ENCODE results near the gene FGF1. TPM values are rescaled to one million over a fixed set of nuclear protein-coding genes. Genes with fewer than 3 reads are reported as not detected.

FGF1 gene
- total RNA-seq, 1 donor: not detected

DNA sequence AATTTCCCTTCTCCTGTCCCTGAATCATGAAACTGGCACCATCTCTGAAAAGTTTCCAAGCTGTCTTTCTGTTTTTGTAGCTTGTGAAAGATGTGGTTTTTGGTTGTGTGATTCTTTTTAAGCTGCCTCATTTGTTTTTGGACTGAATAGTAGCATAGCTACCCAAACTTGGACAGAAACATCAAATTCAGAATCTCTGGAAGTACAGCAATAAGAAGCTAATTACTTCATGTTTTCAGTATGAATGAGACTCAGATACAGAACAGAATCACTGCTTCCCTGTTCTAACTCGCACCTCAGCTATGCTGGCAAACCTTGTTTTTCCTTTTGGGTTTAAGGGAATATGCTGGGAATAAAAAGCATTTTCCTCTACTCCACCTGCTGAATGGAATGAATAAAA, 101.0 kb downstream of the FGF1 start:
- no peaks in the 10 kb centered on the region for H3K9me3 ChIP-seq (ENCODE audit: low read depth, low read length)
- peaks cover 8% of the 10 kb centered on the region for H3K27me3 ChIP-seq (ENCODE audit: insufficient read depth, low read length)
- H3K4me3 ChIP-seq (ENCODE audit: low read length): no peak overlapping the region
- H3K4me1 ChIP-seq (ENCODE audit: insufficient read depth, low read length): peaks cover 18% of the 10 kb centered on the region

DNA sequence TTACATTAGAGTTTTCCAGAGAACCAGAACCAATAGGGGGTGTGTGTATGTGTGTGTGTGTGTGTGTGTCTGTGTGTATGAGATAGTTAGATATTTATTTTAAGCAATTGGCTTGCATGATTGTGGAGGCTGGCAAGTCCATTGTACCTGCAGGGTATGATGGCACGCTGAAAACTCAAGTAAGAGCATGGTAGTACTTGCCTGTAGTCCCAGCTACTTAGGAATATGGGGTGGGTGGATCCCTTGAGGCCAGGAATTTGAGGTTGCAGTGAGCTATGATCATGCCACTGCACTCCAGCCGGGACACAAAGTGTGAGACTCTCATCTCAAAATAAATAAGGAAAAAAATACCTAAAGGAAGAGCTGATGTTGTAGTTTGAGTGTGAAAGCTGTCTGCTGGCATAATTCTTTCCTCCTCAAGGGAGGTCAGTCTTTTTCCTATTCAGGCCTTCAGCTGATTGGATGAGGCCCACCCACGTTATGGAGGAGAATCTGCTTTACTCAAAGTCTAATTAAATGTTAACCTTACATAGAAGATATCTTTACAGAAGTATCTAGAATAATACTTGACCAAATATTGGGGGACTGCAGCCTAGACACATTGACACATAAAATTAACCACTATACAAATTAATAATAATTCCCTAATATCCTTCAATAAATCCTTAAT, 107.6 kb downstream of the FGF1 start:
- Histone ChIP-seq H3K27me3 (ENCODE audit: insufficient read depth, low read length) (no peaks in the 10 kb centered on the region), H3K4me3 (ENCODE audit: low read length) (no peak overlapping the region), H3K4me1 (ENCODE audit: insufficient read depth, low read length) (peaks cover 19% of the 10 kb centered on the region), H3K9me3 (ENCODE audit: low read depth, low read length) (no peaks in the 10 kb centered on the region)

DNA sequence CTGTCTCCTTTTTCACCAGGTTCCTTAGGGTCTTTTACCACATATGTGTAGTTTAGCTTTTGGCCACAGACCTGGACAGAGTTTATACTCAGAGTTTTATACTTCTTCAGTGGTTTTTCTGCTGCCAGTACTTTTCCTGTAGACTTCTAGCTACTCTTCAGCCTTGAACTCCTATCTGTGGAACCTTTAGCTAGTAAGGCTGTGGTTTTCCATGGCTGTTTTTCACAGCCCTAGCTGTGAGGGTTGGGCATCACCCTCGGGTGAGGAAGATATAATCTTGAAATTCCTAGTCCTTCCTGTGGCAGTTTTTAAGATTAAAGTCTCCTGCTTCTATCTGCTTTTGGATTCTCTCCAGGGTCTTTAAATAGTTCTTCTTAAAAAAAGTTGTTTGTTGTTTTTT, 109.1 kb downstream of the FGF1 start:
- Histone ChIP-seq H3K9me3 (ENCODE audit: low read depth, low read length) (no peaks in the 10 kb centered on the region), H3K4me3 (ENCODE audit: low read length) (no peak overlapping the region), H3K27me3 (ENCODE audit: insufficient read depth, low read length) (no peaks in the 10 kb centered on the region), H3K4me1 (ENCODE audit: insufficient read depth, low read length) (peaks cover 19% of the 10 kb centered on the region)

DNA sequence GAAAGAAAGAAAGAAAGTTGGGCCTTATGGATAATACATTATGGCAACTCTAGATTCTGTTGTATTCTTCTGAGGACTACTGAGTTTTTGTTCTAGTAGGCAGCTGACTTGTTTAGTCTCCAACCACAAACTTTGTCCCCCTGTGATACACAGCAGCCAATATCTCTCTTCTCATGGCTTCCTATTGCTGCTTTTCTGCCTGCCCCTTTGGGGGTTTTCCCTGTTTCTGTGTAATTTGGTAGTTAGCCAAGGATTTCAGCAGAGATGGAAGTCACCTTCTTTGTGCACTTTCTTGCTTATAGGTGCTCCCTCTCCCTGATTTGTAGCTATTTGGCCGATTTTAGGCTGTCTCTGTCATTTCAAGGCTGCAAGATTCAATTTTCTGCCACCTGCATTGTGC, 109.6 kb downstream of the FGF1 start:
- Histone ChIP-seq H3K27me3 (ENCODE audit: insufficient read depth, low read length) (no peaks in the 10 kb centered on the region), H3K4me1 (ENCODE audit: insufficient read depth, low read length) (peaks cover 15% of the 10 kb centered on the region), H3K4me3 (ENCODE audit: low read length) (no peak overlapping the region), H3K9me3 (ENCODE audit: low read depth, low read length) (no peaks in the 10 kb centered on the region)

DNA sequence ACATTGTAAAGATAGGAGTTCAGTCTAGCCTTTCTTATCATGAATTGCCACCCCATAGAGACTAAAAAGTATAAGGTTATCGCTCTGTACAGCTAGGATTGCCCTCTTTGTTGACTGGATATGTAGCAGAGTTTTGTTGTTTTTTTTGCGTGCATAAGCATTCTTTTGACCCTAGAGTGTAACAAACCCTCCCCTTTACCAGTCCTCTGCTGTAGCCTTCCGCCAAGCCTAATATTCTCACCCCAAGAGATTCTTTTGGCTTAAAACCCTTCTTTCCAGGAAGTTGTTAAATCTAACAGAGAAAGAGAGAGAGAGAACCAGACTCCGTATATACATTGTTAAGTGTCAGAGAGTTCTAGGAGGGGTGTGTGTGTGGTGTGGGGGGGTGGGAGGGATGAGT, 113.9 kb downstream of the FGF1 start:
- no peaks in the 10 kb centered on the region for H3K9me3 ChIP-seq (ENCODE audit: low read depth, low read length)
- no peaks in the 10 kb centered on the region for H3K27me3 ChIP-seq (ENCODE audit: insufficient read depth, low read length)
- no peaks in the 10 kb centered on the region for H3K4me1 ChIP-seq (ENCODE audit: insufficient read depth, low read length)
- no peak overlapping the region for H3K4me3 ChIP-seq (ENCODE audit: low read length)

DNA sequence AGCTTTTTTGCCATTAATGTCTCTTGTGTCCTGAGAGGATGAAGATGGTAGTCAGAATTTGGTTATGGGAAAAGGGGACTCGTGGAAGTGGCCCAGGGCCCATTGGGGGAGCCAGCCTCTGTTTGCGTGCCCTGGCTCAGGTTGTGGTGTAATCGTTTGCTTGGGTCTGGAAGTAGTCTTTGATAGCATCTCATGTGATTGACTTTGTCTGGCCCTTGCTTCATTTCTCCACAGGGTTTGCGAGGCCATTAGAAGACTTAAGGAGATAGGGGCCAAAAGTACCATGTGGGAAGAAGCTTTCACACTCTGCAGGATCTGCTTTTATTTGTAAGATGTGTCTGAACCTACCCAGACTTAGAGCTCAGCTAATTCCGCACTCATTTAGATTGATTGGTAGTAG, 114.5 kb downstream of the FGF1 start:
- no peaks in the 10 kb centered on the region for H3K9me3 ChIP-seq (ENCODE audit: low read depth, low read length)
- H3K4me1 ChIP-seq (ENCODE audit: insufficient read depth, low read length): no peaks in the 10 kb centered on the region
- no peak overlapping the region for H3K4me3 ChIP-seq (ENCODE audit: low read length)
- no peaks in the 10 kb centered on the region for H3K27me3 ChIP-seq (ENCODE audit: insufficient read depth, low read length)

DNA sequence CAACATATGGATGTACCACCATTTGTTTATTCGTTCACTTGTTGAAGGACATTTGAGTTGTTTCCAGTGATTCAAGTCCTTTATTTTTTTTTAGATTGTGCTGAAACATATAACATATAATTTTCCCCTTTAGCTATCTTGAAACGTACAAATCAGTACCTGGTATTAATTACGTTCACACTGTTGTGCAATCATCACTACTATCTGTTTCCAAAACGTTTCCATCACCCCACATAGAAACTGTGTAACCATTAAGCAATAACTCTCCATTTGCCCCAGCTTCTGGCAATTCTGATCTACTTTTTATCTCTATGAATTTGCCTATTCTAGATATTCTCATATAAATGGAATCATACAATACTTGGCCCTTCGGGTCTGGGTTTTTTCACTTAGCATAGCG, 116.0 kb downstream of the FGF1 start:
- H3K4me3 ChIP-seq (ENCODE audit: low read length): no peak overlapping the region

DNA sequence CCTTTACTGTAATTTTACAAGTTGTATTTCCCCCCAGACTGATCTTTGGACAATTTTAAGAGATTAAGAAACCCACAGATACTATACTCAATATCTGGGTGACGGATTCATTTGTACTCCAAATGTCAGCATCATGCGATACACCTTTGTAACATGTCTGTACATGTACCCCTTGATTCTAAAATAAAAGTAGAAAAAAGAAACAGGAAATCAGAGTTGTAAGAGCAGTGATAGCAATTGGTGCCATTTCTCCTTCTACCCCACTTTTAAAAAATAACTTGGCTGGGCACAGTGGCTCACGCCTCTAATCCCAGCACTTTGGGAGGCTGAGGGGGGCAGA, 116.9 kb downstream of the FGF1 start:
- H3K4me1 ChIP-seq (ENCODE audit: insufficient read depth, low read length): no peaks in the 10 kb centered on the region
- H3K27me3 ChIP-seq (ENCODE audit: insufficient read depth, low read length): no peaks in the 10 kb centered on the region
- H3K4me3 ChIP-seq (ENCODE audit: low read length): no peak overlapping the region
- no peaks in the 10 kb centered on the region for H3K9me3 ChIP-seq (ENCODE audit: low read depth, low read length)

More for the DNA sequence above, 116.0 kb downstream of the FGF1 start:
- no peaks in the 10 kb centered on the region for H3K27me3 ChIP-seq (ENCODE audit: insufficient read depth, low read length)
- no peaks in the 10 kb centered on the region for H3K9me3 ChIP-seq (ENCODE audit: low read depth, low read length)
- H3K4me1 ChIP-seq (ENCODE audit: insufficient read depth, low read length): no peaks in the 10 kb centered on the region

DNA sequence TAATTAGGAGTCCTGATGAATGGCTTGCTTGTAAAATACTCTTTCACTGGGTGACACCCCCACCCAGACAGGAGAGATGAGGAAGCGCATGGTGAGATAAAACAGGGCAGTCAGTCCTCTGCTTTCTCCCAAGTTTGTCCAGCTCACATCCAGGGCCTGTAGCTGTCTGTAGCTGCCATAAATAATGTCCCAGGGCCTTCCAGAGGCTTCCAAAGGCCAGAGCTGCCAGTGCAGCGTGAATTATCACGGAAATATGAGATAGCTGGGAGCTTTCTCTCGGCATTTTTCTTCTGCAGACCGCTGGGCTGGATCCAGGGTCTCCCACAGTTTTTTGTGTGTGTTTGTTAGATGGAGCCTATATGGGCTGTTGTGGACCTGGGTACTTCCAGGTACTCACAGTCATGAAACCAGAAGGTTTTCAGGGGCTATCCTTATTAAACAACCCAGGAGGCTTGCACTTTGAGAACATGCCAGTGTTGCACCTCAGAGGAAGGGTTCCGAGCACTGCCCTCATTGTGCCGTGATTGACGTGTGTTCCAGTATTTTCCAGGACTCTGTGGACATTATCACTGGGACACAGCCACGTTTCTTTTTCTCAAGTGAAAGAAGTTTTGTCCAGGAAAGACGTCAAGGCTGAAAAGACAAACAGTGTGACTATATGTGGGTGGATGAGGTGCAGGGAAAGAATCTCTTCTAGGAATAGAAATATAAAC, 117.5 kb downstream of the FGF1 start:
- Histone ChIP-seq H3K4me1 (ENCODE audit: insufficient read depth, low read length) (no peaks in the 10 kb centered on the region), H3K9me3 (ENCODE audit: low read depth, low read length) (no peaks in the 10 kb centered on the region), H3K4me3 (ENCODE audit: low read length) (no peak overlapping the region), H3K27me3 (ENCODE audit: insufficient read depth, low read length) (no peaks in the 10 kb centered on the region)

DNA sequence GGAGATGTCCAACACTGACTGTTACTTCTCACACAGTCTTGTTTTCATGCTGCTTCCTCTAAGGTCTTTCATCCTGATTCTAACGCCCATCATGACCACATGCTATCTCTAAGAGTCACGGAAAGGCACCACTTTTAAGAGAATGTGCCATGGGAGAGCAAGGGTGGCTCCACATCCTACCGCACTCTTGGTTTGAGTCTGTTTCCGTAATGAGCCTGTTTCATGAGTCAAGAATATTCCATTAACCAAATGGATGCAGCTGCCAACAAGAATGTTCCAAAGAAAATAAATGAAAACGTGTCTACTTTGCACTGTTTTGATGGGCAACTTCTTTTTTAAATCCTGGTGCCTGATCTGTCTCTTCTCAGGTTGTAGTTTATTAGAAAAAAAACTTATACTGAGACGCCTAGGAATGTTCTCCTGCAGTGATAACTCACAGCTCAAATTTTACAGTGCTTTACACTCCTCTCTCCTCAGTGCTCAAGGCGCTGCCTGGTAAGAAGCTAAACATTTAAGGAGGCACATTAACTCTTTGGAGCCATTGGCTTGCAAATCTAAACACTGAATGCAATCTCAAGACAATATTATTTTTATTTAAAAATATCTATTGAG, 124.3 kb downstream of the FGF1 start:
- H3K4me1 ChIP-seq (ENCODE audit: insufficient read depth, low read length): no peaks in the 10 kb centered on the region
- H3K27me3 ChIP-seq (ENCODE audit: insufficient read depth, low read length): no peaks in the 10 kb centered on the region
- no peaks in the 10 kb centered on the region for H3K9me3 ChIP-seq (ENCODE audit: low read depth, low read length)
- H3K4me3 ChIP-seq (ENCODE audit: low read length): no peak overlapping the region

DNA sequence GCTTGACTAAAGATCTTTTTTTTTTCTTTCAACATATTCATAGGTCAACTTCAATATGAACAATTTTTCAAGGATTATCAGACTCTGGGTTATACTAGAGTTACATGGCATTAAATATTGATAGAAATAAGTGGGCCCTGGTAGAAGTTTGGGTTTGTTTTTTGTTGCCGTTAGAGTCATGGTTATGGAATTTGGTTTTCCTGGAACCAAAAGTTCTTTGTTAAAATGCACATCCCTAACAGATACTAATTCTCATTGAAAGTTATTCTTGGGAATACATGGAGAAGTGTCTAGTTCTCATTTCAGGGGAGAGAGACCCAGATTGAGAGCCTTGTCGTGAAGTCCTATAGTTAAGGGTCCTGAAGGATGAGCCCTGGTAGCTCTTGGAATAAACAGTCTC, 124.9 kb downstream of the FGF1 start:
- H3K27me3 ChIP-seq (ENCODE audit: insufficient read depth, low read length): no peaks in the 10 kb centered on the region
- H3K4me1 ChIP-seq (ENCODE audit: insufficient read depth, low read length): no peaks in the 10 kb centered on the region
- no peak overlapping the region for H3K4me3 ChIP-seq (ENCODE audit: low read length)
- no peaks in the 10 kb centered on the region for H3K9me3 ChIP-seq (ENCODE audit: low read depth, low read length)

DNA sequence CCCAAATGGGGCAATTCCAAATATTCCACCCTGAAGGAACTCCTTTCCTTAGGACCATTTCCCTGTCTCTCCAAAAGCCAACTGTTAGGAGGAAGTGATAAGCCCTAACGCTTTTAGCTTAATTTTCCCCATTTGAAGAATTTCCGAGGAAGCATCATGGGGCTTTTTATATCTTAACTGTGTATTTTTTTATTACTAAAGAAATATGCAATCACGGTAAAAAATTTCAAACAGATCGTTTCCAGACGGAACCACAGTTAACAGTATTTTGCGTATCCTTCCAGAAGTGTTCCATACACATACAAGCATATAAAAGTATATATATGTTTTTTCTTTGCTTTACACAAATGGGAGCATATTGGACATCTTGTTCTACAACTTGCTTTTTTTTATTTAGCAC, 133.8 kb downstream of the FGF1 start:
- Histone ChIP-seq H3K27me3 (ENCODE audit: insufficient read depth, low read length) (peaks cover 46% of the 10 kb centered on the region), H3K4me1 (ENCODE audit: insufficient read depth, low read length) (no peaks in the 10 kb centered on the region), H3K9me3 (ENCODE audit: low read depth, low read length) (no peaks in the 10 kb centered on the region), H3K4me3 (ENCODE audit: low read length) (no peak overlapping the region)

DNA sequence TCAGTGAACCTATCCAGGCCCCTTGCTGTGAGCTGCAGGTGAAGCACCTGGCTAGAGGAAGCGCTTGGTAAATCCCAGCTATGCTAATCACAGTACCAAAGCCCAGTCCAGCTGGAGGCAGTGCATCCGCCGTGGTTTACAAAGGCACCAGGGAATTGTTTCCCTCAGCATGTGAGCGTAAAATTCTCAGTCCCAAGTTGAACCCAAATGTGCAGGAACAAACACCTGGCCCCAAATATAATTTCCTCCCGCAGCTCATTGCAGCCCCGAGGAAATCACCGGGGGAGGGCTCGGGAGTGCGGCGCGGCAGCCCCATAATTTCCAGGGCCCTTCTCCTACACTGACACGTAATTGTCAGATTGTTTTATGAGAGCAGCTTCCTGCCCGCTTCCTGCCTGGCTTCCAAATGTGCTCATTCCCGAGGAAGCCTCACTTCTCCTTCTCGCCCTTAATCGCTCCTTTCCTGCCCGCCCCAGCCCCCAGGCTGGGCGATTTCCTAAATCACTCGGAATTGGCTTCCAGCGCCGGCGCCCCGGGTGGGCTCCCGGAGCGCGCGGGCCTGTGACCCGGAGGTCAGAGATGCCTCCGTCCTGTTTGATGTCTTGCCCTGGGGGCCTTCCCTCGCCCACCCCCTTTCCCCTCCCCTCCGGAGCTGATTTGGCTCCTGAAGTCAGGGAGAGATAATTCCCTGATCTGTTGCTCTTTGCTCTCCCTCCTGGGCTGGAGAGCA, 134.4 kb downstream of the FGF1 start:
- no peak overlapping the region for H3K4me3 ChIP-seq (ENCODE audit: low read length)
- no peaks in the 10 kb centered on the region for H3K4me1 ChIP-seq (ENCODE audit: insufficient read depth, low read length)
- no peaks in the 10 kb centered on the region for H3K9me3 ChIP-seq (ENCODE audit: low read depth, low read length)
- peaks cover 46% of the 10 kb centered on the region for H3K27me3 ChIP-seq (ENCODE audit: insufficient read depth, low read length)

DNA sequence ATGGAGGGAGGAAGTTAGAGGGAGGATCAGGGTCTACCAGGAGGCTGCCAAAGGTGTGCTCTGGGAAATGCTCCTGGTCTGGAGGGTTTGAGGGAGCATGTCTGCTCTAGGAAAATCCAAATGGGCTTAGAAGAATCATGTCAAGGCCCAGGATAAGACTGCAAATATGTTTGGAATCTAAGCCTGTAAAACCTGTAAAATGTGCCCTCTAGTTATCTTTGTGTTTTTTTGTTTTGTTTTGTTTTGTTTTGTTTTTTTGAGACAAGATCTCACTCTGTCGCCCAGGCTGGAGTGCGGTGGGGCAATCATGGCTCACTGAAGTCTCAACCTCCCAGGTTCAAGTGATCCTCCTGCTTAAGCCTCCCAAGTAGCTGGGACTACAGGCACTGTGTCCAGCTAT, 135.4 kb downstream of the FGF1 start:
- no peak overlapping the region for H3K4me3 ChIP-seq (ENCODE audit: low read length)
- no peaks in the 10 kb centered on the region for H3K9me3 ChIP-seq (ENCODE audit: low read depth, low read length)
- no peaks in the 10 kb centered on the region for H3K4me1 ChIP-seq (ENCODE audit: insufficient read depth, low read length)
- H3K27me3 ChIP-seq (ENCODE audit: insufficient read depth, low read length): peaks cover 46% of the 10 kb centered on the region

DNA sequence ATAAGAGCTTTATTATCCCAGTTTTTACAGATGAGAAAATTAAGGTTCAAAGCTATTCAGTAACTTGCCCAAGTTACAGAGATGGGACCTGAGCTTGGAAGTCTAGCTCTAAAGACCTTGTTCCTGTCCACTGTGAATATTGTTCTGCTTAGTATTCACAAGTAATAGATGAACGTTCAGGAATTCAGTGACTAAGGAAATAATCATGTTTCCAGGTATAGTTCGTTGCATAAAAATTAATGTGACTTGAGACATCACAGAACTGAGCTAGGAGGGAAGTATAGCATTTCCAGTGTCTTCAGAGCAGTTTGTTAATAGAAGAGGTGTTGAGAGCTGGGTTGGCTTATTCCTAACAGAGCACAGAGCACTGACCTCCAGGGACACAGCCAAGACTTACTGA, 136.1 kb downstream of the FGF1 start:
- H3K4me3 ChIP-seq (ENCODE audit: low read length): no peak overlapping the region
- no peaks in the 10 kb centered on the region for H3K9me3 ChIP-seq (ENCODE audit: low read depth, low read length)
- peaks cover 46% of the 10 kb centered on the region for H3K27me3 ChIP-seq (ENCODE audit: insufficient read depth, low read length)
- no peaks in the 10 kb centered on the region for H3K4me1 ChIP-seq (ENCODE audit: insufficient read depth, low read length)
